ENCODE data around the gene CHRD.

Gene CHRD

GRCh38 chr3:184360929-184361531 lies 18.8 kb upstream of the CHRD start:
- DNase-seq (ENCODE audit: low read depth in 2 of 2) = no peak

DNA sequence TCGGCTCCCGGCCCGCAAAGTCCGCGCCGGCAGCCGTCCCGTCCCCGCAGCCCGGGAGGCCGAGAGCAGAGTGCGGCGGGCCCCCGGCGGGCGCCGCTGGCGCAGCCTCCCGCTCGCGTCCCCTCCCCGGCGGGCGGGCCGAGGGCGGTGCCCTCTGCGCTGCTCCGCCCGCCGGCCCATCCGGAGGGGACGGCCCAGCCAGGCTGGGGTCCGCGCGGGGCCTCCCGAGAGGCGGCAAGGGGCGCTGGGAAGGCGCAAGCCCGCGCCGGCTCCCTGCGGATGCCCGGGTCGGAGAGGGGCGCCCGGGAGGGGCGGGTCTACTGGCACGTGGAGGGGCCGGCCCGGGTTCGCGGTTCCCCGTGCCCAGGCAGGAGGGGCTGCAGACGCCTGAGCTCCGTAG lies 18.3 kb upstream of the CHRD start, which contains the start of the genes CLCN2 and POLR2H:
Gene CLCN2 (minus strand): TSS at position 74 of the 400 bp plus-strand sequence. CDS start 126 bp downstream, outside the sequence.
Gene POLR2H (plus strand): TSS at position 179 of the 400 bp plus-strand sequence. CDS start 1,783 bp downstream, outside the sequence.
- peak in 1 of 2 donors; percentile 17 for DNase-seq (ENCODE audit: low read depth in 2 of 2)

DNA sequence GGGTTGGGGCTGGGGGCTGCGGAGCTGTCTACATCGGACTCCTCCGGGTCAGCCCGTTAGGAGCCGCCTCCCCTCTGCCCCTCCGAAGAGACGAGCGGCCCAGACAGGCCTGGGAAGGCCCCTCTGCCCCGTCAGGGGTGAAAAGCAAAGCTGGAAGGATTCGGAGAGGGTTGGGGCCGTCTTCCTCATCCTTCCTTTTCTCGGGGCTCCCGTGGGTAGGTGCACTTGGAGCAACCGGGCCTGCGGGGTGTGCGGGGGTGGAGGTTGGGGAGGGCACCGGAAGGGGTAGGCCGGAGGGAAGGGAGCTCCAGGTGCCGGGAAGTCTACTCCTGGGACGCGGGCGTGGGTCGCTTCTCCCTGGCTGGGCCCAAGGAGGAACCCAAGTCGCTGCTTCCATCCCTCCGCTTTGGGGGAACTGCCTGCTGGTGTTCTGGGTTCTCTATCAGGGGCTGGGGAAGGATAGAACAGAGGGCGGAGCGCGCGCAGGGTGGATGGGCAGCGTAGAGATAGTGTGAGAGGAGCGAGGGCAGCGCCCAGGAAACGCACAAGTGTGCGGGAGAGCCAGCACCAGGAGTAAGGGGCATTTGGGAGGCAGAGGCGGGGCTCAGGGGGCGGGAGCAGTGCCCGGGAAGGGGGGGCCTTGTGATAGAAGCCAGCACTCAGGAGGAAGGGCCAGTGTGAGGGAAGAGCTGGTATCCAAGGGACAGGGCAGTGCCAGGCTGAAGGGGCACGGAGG lies 17.8 kb upstream of the CHRD start:
- peak in 1 of 2 donors; percentile 23 for DNase-seq (ENCODE audit: low read depth in 2 of 2)

- peak; percentile 79 to 88 for DNase-seq (ENCODE audit: low read depth in 2 of 2)
Observed at GRCh38 chr3:184362668-184363546, 16.9 kb upstream of the CHRD start.

DNA sequence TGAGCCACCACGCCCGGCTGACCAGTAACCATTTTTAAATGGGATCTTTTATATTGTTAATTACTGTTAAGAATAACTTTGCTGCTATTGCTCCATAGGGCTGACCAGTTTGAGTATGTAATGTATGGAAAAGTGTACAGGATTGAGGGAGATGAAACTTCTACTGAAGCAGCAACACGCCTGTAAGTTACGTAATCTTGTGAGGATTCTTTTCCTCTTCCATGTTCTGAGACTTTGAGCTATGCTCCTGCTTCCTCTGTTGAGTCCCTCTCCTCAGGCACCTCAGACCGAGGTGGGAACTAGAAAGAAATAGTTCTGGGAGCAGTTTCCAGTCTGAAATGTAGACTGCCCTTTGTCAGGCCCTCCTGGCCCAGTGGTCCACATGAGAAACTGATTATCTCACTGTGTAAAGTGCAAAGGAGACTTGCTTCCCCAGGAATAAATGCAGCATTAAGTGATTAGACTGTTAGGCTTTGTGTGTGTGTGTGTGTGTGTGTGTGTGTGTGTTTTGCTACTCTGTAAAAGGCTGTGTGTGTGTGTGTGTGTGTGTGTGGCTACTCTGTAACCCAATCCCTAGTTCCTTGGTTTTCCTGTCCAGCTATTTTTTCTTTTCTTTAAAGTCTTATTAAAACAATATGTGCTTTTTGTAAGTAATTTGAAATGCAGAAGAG lies 13.1 kb upstream of the CHRD start:
- DNase-seq (ENCODE audit: low read depth in 2 of 2) = no peak

DNA sequence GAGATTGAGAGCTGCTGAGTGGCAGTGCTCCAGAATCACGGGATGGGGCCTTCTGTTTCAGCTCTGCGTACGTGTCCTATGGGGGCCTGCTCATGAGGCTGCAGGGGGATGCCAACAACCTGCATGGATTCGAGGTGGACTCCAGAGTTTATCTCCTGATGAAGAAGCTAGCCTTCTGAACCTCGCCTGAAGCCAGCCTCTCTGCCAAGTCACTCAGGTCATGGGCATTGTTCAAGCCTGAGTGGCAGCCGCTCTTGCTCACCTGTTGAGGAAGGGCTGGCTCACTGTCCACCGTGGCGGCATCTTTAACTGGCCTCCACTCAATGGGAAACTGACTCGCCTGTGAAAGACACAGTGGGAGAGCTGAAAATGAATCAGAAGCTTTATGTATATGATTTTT lies 11.7 kb upstream of the CHRD start:
- no peak for DNase-seq (ENCODE audit: low read depth in 2 of 2)

DNA sequence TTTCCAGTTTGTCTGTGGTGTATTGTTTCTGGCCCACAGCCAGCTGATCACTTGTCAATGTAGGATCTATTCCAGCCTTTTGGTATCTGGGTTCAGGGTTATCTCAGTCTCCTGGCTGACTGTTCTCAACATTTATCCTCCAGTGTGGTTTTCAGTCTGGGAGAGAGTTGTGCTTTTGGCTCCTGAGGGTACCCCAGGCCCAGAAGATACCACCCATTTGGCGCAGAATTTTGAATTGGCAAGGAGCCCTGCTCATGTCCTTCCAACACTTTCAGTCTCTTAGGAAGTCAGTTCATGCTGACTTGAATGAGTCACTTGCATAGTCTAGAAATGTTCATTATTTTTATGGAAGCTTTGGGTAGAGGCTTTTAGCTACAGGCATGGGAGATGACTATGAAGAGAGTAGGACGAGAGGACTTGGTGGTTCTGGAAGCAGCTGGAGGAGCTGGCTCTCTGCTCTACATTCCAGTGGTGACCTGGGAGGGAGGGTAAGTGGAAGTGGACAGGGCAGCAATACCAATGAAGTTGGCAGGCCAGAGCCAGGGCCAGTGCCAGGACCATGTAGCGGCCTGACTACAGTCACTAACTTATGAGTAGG lies 11.2 kb upstream of the CHRD start:
- DNase-seq (ENCODE audit: low read depth in 2 of 2) = no peak

- peak in 1 of 2 donors; percentile 41 for DNase-seq (ENCODE audit: low read depth in 2 of 2)
Observed at GRCh38 chr3:184371570-184372018, 8.3 kb upstream of the CHRD start.

- DNase-seq (ENCODE audit: low read depth in 2 of 2) = no peak
Observed at GRCh38 chr3:184372296-184372821, 7.5 kb upstream of the CHRD start.

- no peak for DNase-seq (ENCODE audit: low read depth in 2 of 2)
Observed at GRCh38 chr3:184372911-184373310, 6.9 kb upstream of the CHRD start.

DNA sequence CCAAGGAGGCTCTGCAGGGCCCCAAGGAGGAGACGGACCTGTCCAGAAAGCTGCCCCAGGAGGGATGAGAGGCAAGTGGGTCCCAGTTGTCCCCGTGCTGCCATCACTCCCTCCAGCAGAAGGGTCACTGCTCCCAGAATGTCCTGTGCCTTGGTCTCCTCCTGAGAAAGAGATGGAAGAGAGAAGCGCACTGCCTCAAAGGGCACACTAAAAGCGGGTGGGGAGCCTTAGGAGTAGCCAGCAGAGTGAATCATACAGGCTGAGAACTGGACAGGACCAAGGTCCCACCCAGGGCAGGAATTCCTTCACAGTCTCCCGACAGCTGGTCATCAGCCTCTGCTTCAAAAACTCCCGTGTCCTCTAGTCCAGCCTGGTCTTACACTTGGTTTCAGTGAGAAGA lies 6.4 kb upstream of the CHRD start:
- no peak for DNase-seq (ENCODE audit: low read depth in 2 of 2)

DNA sequence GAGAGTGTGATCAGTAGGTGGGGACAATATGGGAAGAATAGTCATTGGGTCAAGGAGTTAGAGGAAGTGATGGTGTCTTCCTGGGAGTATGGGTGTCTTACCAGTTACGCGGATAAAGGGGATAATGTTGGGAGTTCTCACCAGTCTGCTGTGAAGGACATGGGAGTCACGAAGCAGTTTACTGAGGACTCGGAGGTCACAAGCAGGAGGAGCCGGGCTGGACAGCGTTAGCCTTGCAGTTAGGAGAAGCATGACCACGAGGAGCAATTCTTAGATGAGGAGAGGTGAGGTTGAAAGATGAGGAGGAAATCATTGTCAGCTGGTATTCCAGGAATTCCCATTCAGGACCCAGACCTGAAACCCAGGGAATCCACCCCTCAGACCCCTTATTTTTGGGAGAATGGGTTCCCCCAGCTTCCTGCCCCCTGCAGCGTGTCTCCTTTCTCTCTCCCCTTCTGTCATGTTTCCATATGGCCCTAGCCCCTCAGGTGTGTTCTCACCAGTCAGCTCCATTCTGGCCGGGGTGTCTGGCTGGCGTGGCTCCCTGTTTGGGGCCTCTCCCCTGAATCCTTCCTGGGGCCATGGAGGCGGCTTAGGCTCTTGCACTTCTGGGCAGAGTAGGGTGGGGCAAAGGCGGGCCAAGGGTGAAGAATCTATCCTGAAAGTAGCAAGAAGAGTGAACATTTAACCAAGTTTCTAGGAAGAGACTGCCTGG lies 4.0 kb upstream of the CHRD start:
- DNase-seq (ENCODE audit: low read depth in 2 of 2) = no peak

GRCh38 chr3:184377374-184377773 lies 2.5 kb upstream of the CHRD start:
- no peak for DNase-seq (ENCODE audit: low read depth in 2 of 2)

- no peak for DNase-seq (ENCODE audit: low read depth in 2 of 2)
Observed at GRCh38 chr3:184377882-184378445, 1.9 kb upstream of the CHRD start, which contains the start of gene THPO. THPO (minus strand) TSS chr3:184378207; CDS start chr3:184376259, 1,948 bp downstream.

- no peak for DNase-seq (ENCODE audit: low read depth in 2 of 2)
Observed at GRCh38 chr3:184378651-184379357, 1.1 kb upstream of the CHRD start.

GRCh38 chr3:184380185-184380626 lies 352 bp downstream of the CHRD start:
- no peak for DNase-seq (ENCODE audit: low read depth in 2 of 2)

DNA sequence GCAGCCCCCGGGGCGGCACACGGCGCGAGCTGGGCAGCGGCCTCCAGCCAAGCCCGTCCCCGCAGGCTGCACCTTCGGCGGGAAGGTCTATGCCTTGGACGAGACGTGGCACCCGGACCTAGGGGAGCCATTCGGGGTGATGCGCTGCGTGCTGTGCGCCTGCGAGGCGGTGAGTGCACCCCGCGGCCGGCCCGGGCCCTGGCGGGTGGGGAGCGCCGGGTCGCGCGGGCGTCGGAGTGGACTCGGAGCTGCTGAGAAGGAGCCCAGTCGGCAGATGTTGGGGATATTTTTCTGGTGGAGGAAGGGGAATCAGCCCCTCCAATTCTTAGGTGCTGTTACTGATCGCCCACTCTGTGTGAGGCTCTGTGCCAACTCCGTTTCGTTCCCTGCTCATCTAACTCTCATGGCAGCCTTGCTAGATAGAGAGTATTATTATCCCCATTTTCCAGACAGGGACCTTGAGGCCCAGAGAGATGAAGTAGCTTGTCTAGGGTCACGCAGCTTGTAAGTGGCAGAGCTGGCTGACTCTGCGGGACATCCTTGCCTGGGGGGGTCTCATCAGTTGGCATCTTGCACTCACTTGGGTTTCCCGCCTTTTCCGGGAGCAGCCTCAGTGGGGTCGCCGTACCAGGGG lies 890 bp downstream of the CHRD start:
- DNase-seq (ENCODE audit: low read depth in 2 of 2) = no peak
